SJSA1 (cell line): Measurements from ENCODE around the gene PRR19. TPM values are rescaled to one million over a fixed set of nuclear protein-coding genes. Genes with fewer than 3 reads are reported as not detected.

Experiments
- DNase-seq, 2 experiments: peaks; one replicate each; pipeline ENCODE4 v3.0.0-alpha.2; 2015 to 2020; ENCODE audit warnings: low spot score in 2 of 2, low read depth in 1 of 2
- H3K27ac ChIP-seq: fragments of 250-450 bp; sonication (Bioruptor Pico); 2 replicates; pipeline ENCODE4 v1.5.1; 2020; ENCODE audit warnings: mild to moderate bottlenecking, moderate library complexity
- H3K27me3 ChIP-seq: fragments of 250-450 bp; sonication (Bioruptor Pico); replicated peaks from 2 replicates; pipeline ENCODE4 v1.5.1; 2020; ENCODE audit warnings: mild to moderate bottlenecking, moderate library complexity
- H3K36me3 ChIP-seq: fragments of 250-450 bp; sonication (Bioruptor Pico); 2 replicates; pipeline ENCODE4 v1.5.1; 2020; ENCODE audit warnings: mild to moderate bottlenecking
- H3K4me1 ChIP-seq: fragments of 250-450 bp; sonication (Bioruptor Pico); replicated peaks from 2 replicates; pipeline ENCODE4 v1.6.1; 2021; ENCODE audit warnings: mild to moderate bottlenecking
- H3K4me3 ChIP-seq: fragments of 250-450 bp; sonication (Bioruptor Pico); 2 replicates; pipeline ENCODE4 v1.5.1; 2020; ENCODE audit warnings: mild to moderate bottlenecking
- H3K9me3 ChIP-seq: fragments of 250-450 bp; sonication (Bioruptor Pico); replicated peaks from 2 replicates; pipeline ENCODE4 v1.5.1; 2020; ENCODE audit warnings: mild to moderate bottlenecking
- total RNA-seq: library from RNA; depleted of rRNA; stranded (reverse); fragments of >200 nt; shearing (Covaris generic); gene quantifications from 2 replicates; pipeline ENCODE4 v1.2.3, GENCODE V29; 2014

The PRR19 gene
- total RNA-seq, 1 experiment from 2014 or later, result 0.55 TPM

DNA sequence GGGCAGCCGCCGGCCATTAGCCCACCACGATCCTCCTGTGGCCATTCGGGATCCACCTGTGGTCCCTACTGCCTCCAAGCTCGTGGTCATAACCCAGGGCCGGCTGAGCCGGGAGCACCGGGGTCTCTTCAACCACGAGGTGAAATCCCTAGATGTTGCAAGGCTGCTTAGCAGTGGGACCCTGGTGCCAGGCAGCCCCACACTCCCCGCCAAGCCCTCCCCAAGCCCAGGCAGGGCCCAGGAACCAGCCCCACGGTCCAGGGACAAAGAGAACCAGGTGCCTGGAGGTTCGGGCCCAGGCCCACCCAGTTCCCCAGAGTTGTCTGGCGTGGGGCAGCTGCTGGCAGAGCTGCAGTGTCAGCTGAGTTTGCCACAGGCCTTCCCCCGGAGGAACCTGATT is 7.8 kb downstream of the PRR19 start:
- Histone ChIP-seq H3K36me3 (no peaks in the 10 kb centered on the region), H3K27ac (no peak overlapping the region), H3K9me3 (0 out of 2 replicates have a peak, but pooled peaks cover 3% of the 10 kb centered on the region), H3K4me3 (no peak overlapping the region), H3K27me3 (peaks cover 27% of the 10 kb centered on the region), H3K4me1 (peaks cover 9% of the 10 kb centered on the region)
- no peak for DNase-seq

DNA sequence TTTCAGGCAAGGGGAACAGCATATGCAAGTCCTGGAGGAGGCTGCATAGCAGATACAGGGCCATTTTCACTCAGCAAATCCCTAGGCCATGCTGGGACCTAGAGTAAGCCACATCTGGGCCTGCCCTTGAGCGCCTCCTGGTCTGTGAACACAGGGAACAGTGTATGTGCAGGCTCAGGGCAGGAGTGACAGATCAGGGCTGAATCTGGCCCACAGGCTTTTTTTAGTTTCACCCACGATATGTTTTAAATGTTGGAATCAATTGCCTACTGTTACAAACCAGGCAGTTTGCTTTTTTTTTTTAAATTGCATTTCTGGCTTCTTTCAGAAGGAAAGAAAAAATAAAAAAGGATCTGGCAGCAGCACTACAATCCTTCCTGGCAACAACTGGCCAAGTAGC is 9.7 kb downstream of the PRR19 start:
- peaks cover 9% of the 10 kb centered on the region for H3K4me1 ChIP-seq
- no peak overlapping the region for H3K27ac ChIP-seq
- H3K9me3 ChIP-seq, result 0 out of 2 replicates have a peak, but pooled peaks cover 3% of the 10 kb centered on the region
- no peak overlapping the region for H3K4me3 ChIP-seq
- peaks cover 29% of the 10 kb centered on the region for H3K27me3 ChIP-seq
- DNase-seq, result no peak
- H3K36me3 ChIP-seq, result no peaks in the 10 kb centered on the region

DNA sequence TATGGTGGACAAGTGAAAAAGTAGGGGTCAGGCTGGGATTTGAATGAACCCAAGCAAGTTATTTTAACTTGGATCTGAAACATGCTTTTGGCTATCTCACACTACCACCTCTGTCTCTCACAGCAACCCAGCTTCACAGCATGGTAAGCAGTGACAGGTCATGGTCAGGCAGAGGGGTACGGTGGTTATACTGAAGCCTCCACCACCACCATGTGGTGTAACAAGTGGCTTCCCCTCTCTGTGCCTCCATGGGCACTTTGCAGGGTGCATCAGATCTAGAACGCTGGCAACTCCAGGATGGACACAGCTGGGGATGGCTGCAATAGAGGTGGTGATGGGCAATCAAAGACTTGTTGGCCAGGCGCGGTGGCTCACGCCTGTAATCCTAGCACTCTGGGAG is 10.4 kb downstream of the PRR19 start:
- H3K36me3 ChIP-seq, result no peaks in the 10 kb centered on the region
- H3K9me3 ChIP-seq, result 0 out of 2 replicates have a peak, but pooled peaks cover 3% of the 10 kb centered on the region
- peaks cover 9% of the 10 kb centered on the region for H3K4me1 ChIP-seq
- H3K4me3 ChIP-seq, result no peak overlapping the region
- no peak overlapping the region for H3K27ac ChIP-seq
- peaks cover 29% of the 10 kb centered on the region for H3K27me3 ChIP-seq
- DNase-seq, result no peak

GRCh38 chr19:42313096-42313839 is 11.3 kb downstream of the PRR19 start, which contains the start of gene TMEM145:
Gene TMEM145 (plus strand): TSS chr19:42313309. CDS start chr19:42313377, 68 bp downstream.
- H3K36me3 ChIP-seq, result no peaks in the 10 kb centered on the region
- peaks cover 29% of the 10 kb centered on the region for H3K27me3 ChIP-seq
- DNase-seq, result peak in 1 of 2 experiments; percentile 18
- peaks cover 9% of the 10 kb centered on the region for H3K4me1 ChIP-seq
- H3K9me3 ChIP-seq, result 0 out of 2 replicates have a peak, but pooled peaks cover 3% of the 10 kb centered on the region
- H3K27ac ChIP-seq, result no peak within 1 kb of the TSS
- peak within 1 kb of the TSS; percentile 26 for H3K4me3 ChIP-seq

GRCh38 chr19:42313840-42314755 is 12.2 kb downstream of the PRR19 start:
- no peak overlapping the region for H3K4me3 ChIP-seq
- H3K27ac ChIP-seq, result no peak overlapping the region
- DNase-seq, result no peak
- peaks cover 29% of the 10 kb centered on the region for H3K27me3 ChIP-seq
- 0 out of 2 replicates have a peak, but pooled peaks cover 3% of the 10 kb centered on the region for H3K9me3 ChIP-seq
- peaks cover 9% of the 10 kb centered on the region for H3K4me1 ChIP-seq
- H3K36me3 ChIP-seq, result no peaks in the 10 kb centered on the region

DNA sequence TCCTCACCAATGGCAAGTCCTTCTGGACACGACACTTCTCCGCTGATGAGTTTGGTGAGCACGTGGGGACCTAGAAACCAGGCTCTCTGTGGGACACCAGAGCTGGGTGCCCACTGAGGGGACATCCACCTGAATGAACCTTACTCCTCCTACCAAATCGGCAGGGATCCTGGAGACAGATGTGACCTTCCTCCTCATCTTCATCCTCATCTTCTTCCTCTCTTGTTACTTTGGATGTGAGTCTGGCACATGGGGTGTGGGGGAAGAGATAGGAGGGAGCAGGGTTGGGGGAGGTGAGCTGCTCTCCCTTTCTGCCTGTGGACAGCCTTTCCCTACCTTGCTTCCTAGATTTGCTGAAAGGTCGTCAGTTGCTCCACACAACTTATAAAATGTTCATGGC is 13.1 kb downstream of the PRR19 start:
- Histone ChIP-seq H3K4me1 (peaks cover 9% of the 10 kb centered on the region), H3K27me3 (peaks cover 29% of the 10 kb centered on the region), H3K36me3 (no peaks in the 10 kb centered on the region), H3K27ac (no peak overlapping the region), H3K9me3 (0 out of 2 replicates have a peak, but pooled peaks cover 3% of the 10 kb centered on the region), H3K4me3 (no peak overlapping the region)
- no peak for DNase-seq

DNA sequence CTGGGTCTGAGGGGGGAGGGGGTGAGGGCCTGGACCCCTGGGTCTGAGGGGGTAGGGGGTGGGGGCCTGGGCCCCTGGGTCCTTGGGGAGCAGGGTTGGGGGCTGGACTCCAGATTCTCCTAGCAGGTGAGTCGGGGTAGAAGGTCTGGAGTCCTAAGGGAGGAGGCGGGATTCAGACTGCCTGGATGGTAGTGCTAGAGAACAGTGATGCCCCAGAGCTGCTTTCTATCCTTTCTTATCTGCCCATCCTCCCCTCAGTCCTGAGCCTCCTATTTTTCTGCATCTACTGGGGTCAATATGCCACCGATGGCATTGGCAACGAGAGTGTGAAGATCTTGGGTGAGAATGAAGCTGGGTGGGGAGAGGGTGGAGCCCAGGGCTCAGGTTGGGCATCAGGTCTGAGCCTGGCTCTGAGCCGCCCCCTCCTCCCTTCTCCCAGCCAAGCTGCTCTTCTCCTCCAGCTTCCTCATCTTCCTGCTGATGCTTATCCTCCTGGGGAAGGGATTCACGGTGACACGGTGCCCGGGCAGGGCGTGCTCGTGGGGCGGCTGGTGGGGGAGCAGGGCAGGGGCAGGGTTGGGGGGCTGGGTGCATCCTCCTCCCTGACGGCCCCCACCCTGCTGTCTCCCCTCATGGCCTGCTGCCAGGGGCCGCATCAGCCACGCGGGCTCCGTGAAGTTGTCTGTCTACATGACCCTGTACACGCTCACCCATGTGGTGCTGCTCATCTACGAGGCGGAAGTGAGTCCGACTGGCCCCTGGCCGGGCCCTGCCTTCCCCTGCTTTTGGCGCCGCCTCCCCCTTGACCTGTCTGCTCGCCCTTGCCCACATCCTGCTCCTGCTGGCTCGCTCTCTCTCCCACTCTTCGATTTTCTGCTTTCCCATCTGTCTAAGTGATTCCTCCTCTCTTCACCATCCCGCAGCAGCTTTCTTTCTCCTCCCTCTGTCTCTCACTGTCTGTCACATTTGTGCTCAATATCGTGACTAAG is 14.6 kb downstream of the PRR19 start:
- Histone ChIP-seq H3K27me3 (peaks cover 30% of the 10 kb centered on the region), H3K27ac (no peak overlapping the region), H3K36me3 (no peaks in the 10 kb centered on the region), H3K9me3 (0 out of 2 replicates have a peak, but pooled peaks cover 3% of the 10 kb centered on the region), H3K4me1 (peaks cover 9% of the 10 kb centered on the region), H3K4me3 (no peak overlapping the region)
- no peak for DNase-seq

GRCh38 chr19:42317535-42317934 is 15.6 kb downstream of the PRR19 start:
- Histone ChIP-seq H3K9me3 (0 out of 2 replicates have a peak, but pooled peaks cover 3% of the 10 kb centered on the region), H3K4me1 (peaks cover 9% of the 10 kb centered on the region), H3K36me3 (no peaks in the 10 kb centered on the region), H3K27me3 (peaks cover 28% of the 10 kb centered on the region), H3K4me3 (no peak overlapping the region), H3K27ac (no peak overlapping the region)
- DNase-seq, result no peak

GRCh38 chr19:42322305-42322704 is 20.4 kb downstream of the PRR19 start:
- Histone ChIP-seq H3K9me3 (no peaks in the 10 kb centered on the region), H3K4me3 (no peak overlapping the region), H3K27me3 (peaks cover 19% of the 10 kb centered on the region), H3K4me1 (peaks cover 13% of the 10 kb centered on the region), H3K36me3 (no peaks in the 10 kb centered on the region), H3K27ac (no peak overlapping the region)
- no peak for DNase-seq

DNA sequence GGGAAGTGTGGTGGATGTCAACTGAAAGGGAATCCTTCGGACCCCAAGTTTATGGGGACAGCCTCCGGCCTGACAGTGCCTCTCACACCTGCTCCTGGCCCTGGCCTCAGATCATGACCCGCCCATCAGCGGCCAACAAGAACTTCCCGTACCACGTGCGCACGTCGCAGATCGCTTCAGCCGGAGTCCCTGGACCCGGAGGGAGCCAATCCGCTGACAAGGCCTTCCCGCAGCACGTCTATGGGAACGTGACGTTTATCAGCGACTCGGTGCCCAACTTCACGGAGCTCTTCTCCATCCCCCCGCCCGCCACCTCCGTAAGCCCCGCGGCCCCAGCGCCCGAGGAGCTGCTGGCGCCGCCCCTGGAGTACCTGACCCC is 21.5 kb downstream of the PRR19 start:
- no peak overlapping the region for H3K4me3 ChIP-seq
- peaks cover 13% of the 10 kb centered on the region for H3K4me1 ChIP-seq
- no peaks in the 10 kb centered on the region for H3K36me3 ChIP-seq
- no peak overlapping the region for H3K27ac ChIP-seq
- peaks cover 19% of the 10 kb centered on the region for H3K27me3 ChIP-seq
- no peaks in the 10 kb centered on the region for H3K9me3 ChIP-seq
- DNase-seq, result no peak

DNA sequence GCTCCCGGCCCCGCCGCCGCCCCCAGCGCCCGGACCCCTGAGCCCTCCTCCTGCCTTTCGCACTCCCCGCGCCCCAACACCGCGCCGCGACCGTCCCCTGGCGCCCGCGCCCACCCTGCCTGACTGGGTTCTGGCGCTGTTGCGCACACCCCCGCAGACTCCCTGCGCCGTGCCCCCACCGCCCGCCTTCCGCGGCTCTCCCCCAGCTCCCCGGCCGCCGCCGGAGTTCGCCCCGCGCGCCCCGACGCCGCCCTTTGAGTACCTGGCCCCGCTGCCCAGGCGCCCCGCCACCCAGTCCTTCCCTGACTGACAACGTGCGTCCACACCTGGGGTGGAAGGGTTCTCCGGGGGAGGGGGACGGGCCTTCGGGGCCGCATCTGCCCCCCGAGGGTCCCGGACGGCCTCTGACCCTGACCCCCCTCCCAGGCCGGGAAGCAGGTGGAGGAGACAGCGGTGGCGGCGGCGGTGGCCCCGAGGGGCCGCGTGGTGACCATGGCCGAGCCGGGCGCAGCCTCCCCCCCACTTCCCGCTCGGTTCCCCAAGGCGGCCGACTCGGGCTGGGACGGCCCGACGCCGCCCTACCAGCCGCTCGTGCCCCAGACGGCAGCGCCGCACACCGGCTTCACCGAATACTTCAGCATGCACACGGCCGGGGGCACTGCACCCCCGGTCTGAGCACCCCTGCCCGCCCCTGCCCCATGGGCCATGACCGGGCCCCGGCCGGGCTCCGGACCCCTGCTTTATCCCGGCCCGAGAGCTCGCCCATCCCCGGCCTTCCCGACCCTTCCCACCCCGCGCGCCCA is 22.1 kb downstream of the PRR19 start:
- no peak for DNase-seq

DNA sequence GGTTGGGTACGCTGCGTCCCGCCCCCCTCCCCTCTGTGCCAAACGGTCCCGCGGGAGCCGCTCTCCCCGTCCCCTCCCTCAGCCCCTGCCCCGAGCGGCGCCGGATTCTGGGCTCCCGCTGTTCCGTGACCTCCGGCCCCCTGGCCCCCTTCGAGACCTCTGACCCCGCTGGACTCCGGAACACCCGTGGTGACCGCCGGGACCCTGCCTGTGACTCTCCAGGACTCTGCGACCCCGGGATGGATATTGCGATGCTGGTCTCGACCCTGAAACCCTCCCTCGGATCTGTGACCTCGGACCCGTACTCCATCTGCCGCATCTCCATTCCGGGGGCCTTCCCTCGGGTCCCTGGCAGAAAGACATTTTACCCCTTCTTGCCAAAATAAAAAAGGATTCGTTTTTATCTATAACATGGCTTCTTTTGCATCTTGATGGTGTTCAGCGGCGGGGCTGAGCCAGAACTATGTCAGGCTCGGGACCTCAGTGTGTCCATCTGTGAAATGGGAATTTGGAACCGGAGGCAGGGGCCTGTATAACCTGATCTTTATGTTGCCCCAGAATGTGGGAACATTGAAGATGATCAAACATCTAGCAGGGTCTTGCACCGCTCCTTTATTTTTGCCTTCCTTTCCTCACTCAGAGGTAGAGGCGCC is 22.8 kb downstream of the PRR19 start:
- peak overlapping the region; percentile 7; the same call in 1 of the 2 replicates for H3K4me3 ChIP-seq
- no peaks in the 10 kb centered on the region for H3K9me3 ChIP-seq
- peaks cover 19% of the 10 kb centered on the region for H3K27me3 ChIP-seq
- H3K36me3 ChIP-seq, result no peaks in the 10 kb centered on the region
- DNase-seq, result no peak
- no peak overlapping the region for H3K27ac ChIP-seq
- H3K4me1 ChIP-seq, result peaks cover 13% of the 10 kb centered on the region

More for the DNA sequence above, 22.1 kb downstream of the PRR19 start:
- Histone ChIP-seq H3K27me3 (peaks cover 19% of the 10 kb centered on the region), H3K9me3 (no peaks in the 10 kb centered on the region), H3K36me3 (no peaks in the 10 kb centered on the region), H3K27ac (no peak overlapping the region), H3K4me3 (no peak overlapping the region), H3K4me1 (peaks cover 13% of the 10 kb centered on the region)
